Keratinocyte (primary cell): ENCODE results near the gene DR1. TPM values are rescaled to one million over a fixed set of nuclear protein-coding genes. Genes with fewer than 3 reads are reported as not detected.

ENCODE experiments used
- DNase-seq: peaks from one replicate; pipeline ENCODE4 v3.0.0-alpha.2; 2011; ENCODE audit warnings: low read depth, missing footprints, low spot score
- FAIRE-seq: peaks from 2 replicates; lab custom pipeline; 2011; peaks lifted over from hg19 to GRCh38; lab: Jason Lieb, UNC
- H2AFZ ChIP-seq: 2 replicates; pipeline ENCODE4 v1.6.0; 2012; ENCODE audit warnings: low read length, control low read depth, inconsistent platforms; ENCODE audit not compliant: control insufficient read depth
- H3K27ac ChIP-seq: 2 replicates; pipeline ENCODE4 v1.5.1; 2011; ENCODE audit warnings: low read length; ENCODE audit not compliant: control insufficient read depth, insufficient read depth
- H3K27me3 ChIP-seq: 3 replicates; pipeline ENCODE4 v1.6.0; 2011; ENCODE audit warnings: low read length; ENCODE audit not compliant: control insufficient read depth, insufficient read depth; ENCODE audit errors: extremely low read depth
- H3K36me3 ChIP-seq, 2 experiments: 2 replicates in 1 of 2; 3 replicates in 1 of 2; pipeline ENCODE4 v1.5.1; 2011; ENCODE audit warnings: low read length in 2 of 2, mild to moderate bottlenecking in 1 of 2; ENCODE audit not compliant: control insufficient read depth in 2 of 2, insufficient read depth in 2 of 2; ENCODE audit errors: extremely low read depth in 1 of 2
- H3K4me1 ChIP-seq: 3 replicates; pipeline ENCODE4 v1.5.1; 2011; ENCODE audit warnings: low read length; ENCODE audit not compliant: control insufficient read depth, insufficient read depth; ENCODE audit errors: extremely low read depth
- H3K4me2 ChIP-seq: 3 replicates; pipeline ENCODE4 v1.6.0; 2011; ENCODE audit warnings: low read depth, low read length; ENCODE audit not compliant: control insufficient read depth, insufficient read depth; ENCODE audit errors: extremely low read depth
- H3K4me3 ChIP-seq, 3 experiments: fragments of 200-600 bp in 1 of 3; sonication (generic) in 1 of 3; 2 replicates in 2 of 3; 3 replicates in 1 of 3; pipeline ENCODE4 v1.5.1; 2011 to 2016; ENCODE audit warnings: low read length in 3 of 3, mild to moderate bottlenecking in 3 of 3, control low read depth in 2 of 3, inconsistent platforms in 1 of 3, low read depth in 1 of 3, mixed read lengths in 1 of 3, mixed run types in 1 of 3, moderate library complexity in 1 of 3; ENCODE audit not compliant: control insufficient read depth in 2 of 3, insufficient read depth in 2 of 3; ENCODE audit errors: extremely low read depth in 1 of 3
- H3K79me2 ChIP-seq: 2 replicates; pipeline ENCODE4 v1.6.0; 2012; ENCODE audit warnings: low read length; ENCODE audit not compliant: control insufficient read depth, insufficient read depth
- H3K9ac ChIP-seq: 3 replicates; pipeline ENCODE4 v1.6.0; 2011; ENCODE audit warnings: low read length; ENCODE audit not compliant: control insufficient read depth, insufficient read depth; ENCODE audit errors: extremely low read depth
- H3K9me1 ChIP-seq: 3 replicates; pipeline ENCODE4 v1.6.0; 2011; ENCODE audit warnings: low read length; ENCODE audit not compliant: control insufficient read depth, insufficient read depth; ENCODE audit errors: extremely low read depth
- H3K9me3 ChIP-seq: 2 replicates; pipeline ENCODE4 v1.5.1; 2012; ENCODE audit warnings: low read depth, low read length; ENCODE audit not compliant: control insufficient read depth
- H4K20me1 ChIP-seq: 3 replicates; pipeline ENCODE4 v1.6.0; 2011; ENCODE audit warnings: low read length; ENCODE audit not compliant: control insufficient read depth, insufficient read depth; ENCODE audit errors: extremely low read depth
- CTCF ChIP-seq, 3 experiments: IDR thresholded peaks in 1 of 3; conservative IDR thresholded peaks in 1 of 3; optimal IDR thresholded peaks in 1 of 3; 2 replicates in 2 of 3; 3 replicates in 1 of 3; pipeline versions ENCODE3 to v1.5.1; 2011; ENCODE audit warnings: low read length in 3 of 3, mild to moderate bottlenecking in 3 of 3, moderate library complexity in 2 of 3, control low read depth in 1 of 3, inconsistent platforms in 1 of 3; ENCODE audit not compliant: insufficient read depth in 2 of 3; ENCODE audit errors: extremely low read depth in 1 of 3
- EZH2 ChIP-seq: IDR thresholded peaks from one replicate; pipeline ENCODE4 v1.6.1; 2012; ENCODE audit warnings: inconsistent platforms, mild to moderate bottlenecking, low read length, moderate library complexity
- dilution Hi-C: fragments of 300-500 bp; cut with MboI; formaldehyde crosslinking; loops from one replicate; pipeline ENCODE4 v1.7.0; 2020; ENCODE audit warnings: low sequenced_read_pairs; ENCODE audit not compliant: extremely low pct_ligation_motif_present
- polyA plus RNA-seq, 5 experiments: library from polyadenylated mRNA; depleted of rRNA in 3 of 5; stranded (reverse) in 3 of 5; stranded (forward) in 1 of 5; unstranded in 1 of 5; fragments of >200 nt; gene quantifications; 1 replicate in 1 of 5; 2 replicates in 3 of 5; 3 replicates in 1 of 5; pipeline versions ENCODE4 v1.2.1 to v1.2.3, GENCODE V29; 2011 to 2012; ENCODE audit warnings: missing spikeins in 2 of 5, low read depth in 1 of 5, low replicate concordance in 1 of 5

The DR1 gene
- polyA plus RNA-seq, 1 donor (not counting 4 experiments of a cell fraction or from before 2014, with no cell fraction given): 47.9 TPM

GRCh38 chr1:93354749-93355148 is 9.0 kb downstream of the DR1 start:
- Histone ChIP-seq H3K27me3 (no peaks in the 10 kb centered on the region), H3K4me1 (peaks cover 29% of the 10 kb centered on the region), H3K79me2 (peaks cover 95% of the 10 kb centered on the region), H3K36me3 (peaks cover 13 to 21% of the 10 kb centered on the region in 2 experiments), H3K9me1 (no peaks in the 10 kb centered on the region), H3K4me3 (no peak overlapping the region), H2AFZ (no peak overlapping the region), H3K9me3 (no peaks in the 10 kb centered on the region), H3K4me2 (no peak overlapping the region), H3K9ac (no peak overlapping the region), H3K27ac (no peak overlapping the region), H4K20me1 (peaks cover 3% of the 10 kb centered on the region)
- DNase-seq: no peak
- FAIRE-seq: no peak
- TF ChIP-seq EZH2: no peak
- dilution Hi-C loops: no loop called here

- DNase-seq (no peak), FAIRE-seq (no peak)
- Histone ChIP-seq H3K27ac (no peak overlapping the region), H2AFZ (no peak overlapping the region), H4K20me1 (peaks cover 3% of the 10 kb centered on the region), H3K27me3 (no peaks in the 10 kb centered on the region), H3K9me1 (no peaks in the 10 kb centered on the region), H3K79me2 (peaks cover 86% of the 10 kb centered on the region), H3K4me3 (no peak overlapping the region), H3K9me3 (no peaks in the 10 kb centered on the region), H3K36me3 (peaks cover 13 to 21% of the 10 kb centered on the region in 2 experiments), H3K9ac (no peak overlapping the region), H3K4me2 (no peak overlapping the region), H3K4me1 (peaks cover 7% of the 10 kb centered on the region)
- TF ChIP-seq CTCF (optimal IDR thresholded peaks at IDR 0.05 in 1 of 3, IDR thresholded peaks at IDR 0.05 in 1 of 3, conservative IDR thresholded peaks at IDR 0.05 in 1 of 3; ENCODE audit: extremely low read depth in 1 of 3, insufficient read depth in 2 of 3, low read length in 3 of 3) (no peak), EZH2 (no peak)
- dilution Hi-C loops: no loop called here
These were observed 11.5 kb downstream of the DR1 start for GRCh38 chr1:93357242-93357641.

GRCh38 chr1:93358293-93358692 is 12.6 kb downstream of the DR1 start:
- H3K9ac ChIP-seq: no peak overlapping the region
- no peaks in the 10 kb centered on the region for H3K27me3 ChIP-seq
- H3K9me1 ChIP-seq: no peaks in the 10 kb centered on the region
- H3K4me1 ChIP-seq: no peaks in the 10 kb centered on the region
- TF ChIP-seq EZH2 (no peak), CTCF (optimal IDR thresholded peaks at IDR 0.05 in 1 of 3, IDR thresholded peaks at IDR 0.05 in 1 of 3, conservative IDR thresholded peaks at IDR 0.05 in 1 of 3; ENCODE audit: extremely low read depth in 1 of 3, insufficient read depth in 2 of 3, low read length in 3 of 3) (no peak)
- peaks cover 3% of the 10 kb centered on the region for H4K20me1 ChIP-seq
- no peak overlapping the region for H2AFZ ChIP-seq
- peaks cover 77% of the 10 kb centered on the region for H3K79me2 ChIP-seq
- no peaks in the 10 kb centered on the region for H3K9me3 ChIP-seq
- DNase-seq (no peak), FAIRE-seq (no peak)
- dilution Hi-C loops: no loop called here
- H3K4me3 ChIP-seq: no peak overlapping the region
- H3K36me3 ChIP-seq: peaks cover 14 to 21% of the 10 kb centered on the region in 2 experiments
- H3K27ac ChIP-seq: no peak overlapping the region
- H3K4me2 ChIP-seq: no peak overlapping the region
